Effector memory CD4-positive, alpha-beta T cell (primary cell): Measurements from ENCODE around the gene TENM4.
"Not testable (repeated sequence)": the region's sequence is repeated elsewhere in the genome, so short reads cannot be mapped to it uniquely, and the experiment has no call there.

Experiments used
- DNase-seq, 3 donors: peaks; one replicate each; pipeline ENCODE4 v3.0.0-alpha.2; 2020
- H3K27ac ChIP-seq: 2 replicates; pipeline ENCODE4 v1.7.0; 2013; ENCODE audit warnings: mild to moderate bottlenecking, low read length, moderate library complexity; ENCODE audit not compliant: insufficient read depth, poor library complexity, severe bottlenecking
- H3K27me3 ChIP-seq: replicated peaks from 2 replicates; pipeline ENCODE4 v1.7.0; 2013; ENCODE audit warnings: mild to moderate bottlenecking, low read length; ENCODE audit not compliant: insufficient read depth, control insufficient read depth, poor library complexity, severe bottlenecking
- H3K36me3 ChIP-seq: 2 replicates; pipeline ENCODE4 v1.7.0; 2013; ENCODE audit warnings: mild to moderate bottlenecking, low read length, moderate library complexity; ENCODE audit not compliant: control insufficient read depth, insufficient read depth
- H3K4me1 ChIP-seq: 2 replicates; pipeline ENCODE4 v1.7.0; 2013; ENCODE audit warnings: low read length, mild to moderate bottlenecking; ENCODE audit not compliant: control insufficient read depth, insufficient read depth, poor library complexity, severe bottlenecking
- H3K4me3 ChIP-seq: 2 replicates; pipeline ENCODE4 v1.7.0; 2013; ENCODE audit warnings: low read length, low read depth, mild to moderate bottlenecking; ENCODE audit not compliant: insufficient read depth, poor library complexity, severe bottlenecking
- H3K9me3 ChIP-seq: 2 replicates; pipeline ENCODE4 v1.7.0; 2013; ENCODE audit warnings: mild to moderate bottlenecking, low read length, moderate library complexity; ENCODE audit not compliant: control insufficient read depth

Gene TENM4

DNA sequence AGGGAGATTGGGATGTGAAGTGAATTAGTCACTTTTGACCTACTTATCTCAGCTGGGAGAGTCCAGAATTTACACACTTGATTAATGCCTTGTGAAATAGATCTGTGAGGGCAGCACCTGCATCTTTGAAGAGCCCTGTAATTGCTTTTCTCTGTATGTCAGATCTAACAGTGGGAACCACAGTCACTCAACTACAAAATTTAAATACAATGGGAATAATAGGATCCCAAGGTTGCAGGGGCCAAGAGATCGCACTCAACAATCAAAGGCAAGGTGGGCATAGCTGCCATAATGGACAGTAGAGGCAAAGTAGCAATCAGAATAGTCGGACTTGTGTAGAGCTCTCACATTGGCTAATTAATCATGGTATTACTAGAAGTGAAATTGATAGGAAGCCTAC, 820.7 kb downstream of the TENM4 start:
- Histone ChIP-seq H3K36me3 (no peaks in the 10 kb centered on the region), H3K4me3 (no peak overlapping the region), H3K27me3 (no peaks in the 10 kb centered on the region), H3K9me3 (no peaks in the 10 kb centered on the region), H3K27ac (no peak overlapping the region), H3K4me1 (no peaks in the 10 kb centered on the region)
- DNase-seq = no peak

DNA sequence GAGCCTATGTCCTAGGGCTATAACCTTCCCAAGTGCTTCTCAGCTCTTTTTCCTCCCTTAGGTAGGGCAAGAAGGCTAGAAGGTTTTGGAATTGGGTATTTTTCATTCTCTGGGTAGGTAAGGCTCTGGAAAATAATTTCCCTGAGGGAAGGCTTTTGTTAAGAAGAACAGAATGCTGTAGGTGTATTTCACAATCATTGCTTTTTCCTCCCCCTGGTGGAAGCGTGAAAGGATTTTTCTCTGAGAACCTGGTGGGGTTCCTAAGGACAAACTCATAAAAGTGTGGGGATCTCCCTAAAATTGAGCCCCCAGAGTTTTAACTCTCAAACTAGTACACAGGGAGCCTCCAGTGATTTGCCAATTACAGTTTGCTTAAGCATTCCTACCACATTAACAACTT, 825.1 kb downstream of the TENM4 start:
- Histone ChIP-seq H3K4me3 (no peak overlapping the region), H3K27ac (no peak overlapping the region), H3K27me3 (no peaks in the 10 kb centered on the region), H3K36me3 (no peaks in the 10 kb centered on the region), H3K9me3 (no peaks in the 10 kb centered on the region), H3K4me1 (no peaks in the 10 kb centered on the region)
- no peak for DNase-seq

- H3K36me3 ChIP-seq = no peaks in the 10 kb centered on the region
- DNase-seq = no peak
- H3K9me3 ChIP-seq = no peaks in the 10 kb centered on the region
- H3K4me3 ChIP-seq = no peak overlapping the region
- H3K27ac ChIP-seq = no peak overlapping the region
- no peaks in the 10 kb centered on the region for H3K4me1 ChIP-seq
- H3K27me3 ChIP-seq = no peaks in the 10 kb centered on the region
These were observed 827.4 kb downstream of the TENM4 start for GRCh38 chr11:78613378-78613813.

DNA sequence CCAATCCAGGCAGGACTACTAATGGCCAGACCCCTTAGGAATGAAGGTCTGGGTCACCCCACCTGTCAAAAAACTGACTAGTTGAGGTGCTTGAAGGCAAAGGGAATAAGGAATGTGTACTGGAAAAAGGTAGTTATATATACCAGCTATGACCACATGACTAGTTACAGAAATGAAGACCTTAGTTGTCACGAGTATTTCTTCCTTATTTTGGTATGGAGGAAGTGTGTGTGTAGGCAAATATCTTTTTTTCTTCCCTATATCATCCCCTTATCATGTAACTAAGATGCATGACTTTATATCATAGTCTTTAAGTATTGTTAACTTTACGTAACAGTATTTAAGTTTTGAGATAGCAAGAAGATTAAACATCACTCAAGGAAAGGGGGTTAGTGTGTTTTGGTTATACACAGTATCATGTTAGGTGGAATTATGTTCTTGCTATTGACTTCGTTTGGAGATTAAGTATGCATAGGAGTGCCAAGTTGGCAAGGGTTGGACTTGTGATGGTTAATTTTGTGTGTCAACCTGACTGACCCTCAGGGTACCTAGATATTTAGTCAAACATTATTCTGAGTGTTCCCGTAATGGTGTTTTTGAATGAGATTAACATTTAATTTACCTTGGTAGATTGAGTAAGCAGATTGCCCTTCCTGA, 828.0 kb downstream of the TENM4 start:
- no peak for DNase-seq
- no peaks in the 10 kb centered on the region for H3K9me3 ChIP-seq
- H3K27ac ChIP-seq = no peak overlapping the region
- no peaks in the 10 kb centered on the region for H3K27me3 ChIP-seq
- no peaks in the 10 kb centered on the region for H3K4me1 ChIP-seq
- no peak overlapping the region for H3K4me3 ChIP-seq
- H3K36me3 ChIP-seq = no peaks in the 10 kb centered on the region

- H3K4me1 ChIP-seq, DNase-seq, H3K4me3 ChIP-seq, H3K27me3 ChIP-seq, H3K9me3 ChIP-seq, H3K27ac ChIP-seq, H3K36me3 ChIP-seq: not testable (repeated sequence)
These were observed 831.5 kb downstream of the TENM4 start for GRCh38 chr11:78609321-78609720.

- H3K9me3 ChIP-seq = no peaks in the 10 kb centered on the region
- H3K27me3 ChIP-seq = no peaks in the 10 kb centered on the region
- H3K27ac ChIP-seq = no peak overlapping the region
- H3K4me3 ChIP-seq = no peak overlapping the region
- no peaks in the 10 kb centered on the region for H3K4me1 ChIP-seq
- no peaks in the 10 kb centered on the region for H3K36me3 ChIP-seq
- DNase-seq = no peak
These were observed 833.1 kb downstream of the TENM4 start for GRCh38 chr11:78607696-78608095.

- Histone ChIP-seq H3K36me3 (no peaks in the 10 kb centered on the region), H3K4me1 (no peaks in the 10 kb centered on the region), H3K4me3 (no peak overlapping the region), H3K27me3 (no peaks in the 10 kb centered on the region), H3K27ac (no peak overlapping the region), H3K9me3 (no peaks in the 10 kb centered on the region)
- DNase-seq = no peak
These were observed 834.2 kb downstream of the TENM4 start for GRCh38 chr11:78606667-78607066.

- Histone ChIP-seq H3K9me3 (no peaks in the 10 kb centered on the region), H3K4me3 (no peak overlapping the region), H3K27ac (no peak overlapping the region), H3K27me3 (no peaks in the 10 kb centered on the region), H3K36me3 (no peaks in the 10 kb centered on the region), H3K4me1 (no peaks in the 10 kb centered on the region)
- DNase-seq = no peak
These were observed 835.5 kb downstream of the TENM4 start for GRCh38 chr11:78605296-78605695.

DNA sequence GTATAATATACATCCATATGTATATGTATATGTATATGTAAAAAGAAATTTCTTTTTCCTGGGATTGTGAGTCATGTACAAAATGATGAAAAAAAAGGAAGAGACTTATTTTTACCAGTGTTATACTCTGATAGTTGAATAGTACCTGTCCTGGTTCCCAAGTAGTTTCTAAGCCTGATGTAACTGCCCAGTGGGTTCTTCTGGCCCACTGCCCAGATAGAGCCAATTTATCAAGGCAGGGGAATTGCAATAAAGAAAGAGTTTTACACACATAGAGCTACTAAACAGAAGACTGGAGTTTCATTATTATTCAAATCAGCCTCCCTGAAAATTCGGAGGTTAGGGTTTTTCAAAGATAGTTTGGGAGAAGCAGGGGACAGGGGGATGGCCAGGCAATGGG, 837.0 kb downstream of the TENM4 start:
- Histone ChIP-seq H3K36me3 (no peaks in the 10 kb centered on the region), H3K9me3 (no peaks in the 10 kb centered on the region), H3K4me3 (no peak overlapping the region), H3K4me1 (no peaks in the 10 kb centered on the region), H3K27me3 (no peaks in the 10 kb centered on the region), H3K27ac (no peak overlapping the region)
- DNase-seq = no peak
